Brain microvascular endothelial cell (primary cell): ENCODE measurements around the gene FITM1.

ENCODE experiments used
- DNase-seq: peaks from one replicate; pipeline ENCODE4 v3.0.0-alpha.2; 2020
- H3K27ac ChIP-seq: fragments of 250-450 bp; sonication (Bioruptor Pico); 2 replicates; pipeline ENCODE4 v1.5.1; 2020; ENCODE audit warnings: mild to moderate bottlenecking, moderate library complexity
- H3K27me3 ChIP-seq: fragments of 250-450 bp; sonication (Bioruptor Pico); replicated peaks from 2 replicates; pipeline ENCODE4 v1.5.1; 2020; ENCODE audit warnings: mild to moderate bottlenecking
- H3K36me3 ChIP-seq: fragments of 250-450 bp; sonication (Bioruptor Pico); replicated peaks from 2 replicates; pipeline ENCODE4 v1.5.1; 2020; ENCODE audit warnings: mild to moderate bottlenecking
- H3K4me3 ChIP-seq: 2 replicates; pipeline ENCODE4 v1.5.1; 2011; ENCODE audit warnings: low read depth, mild to moderate bottlenecking, control low read depth, low read length, moderate library complexity
- in situ Hi-C: cut with HindIII; loops from 2 replicates; pipeline ENCODE4 v1.10.0; 2017; ENCODE audit warnings: low sequenced_read_pairs, low pct_ligation_motif_present
- TF ChIP-seq, protein P1 (sequence below): IDR thresholded peaks from 2 replicates; pipeline ENCODE4 v1.5.1; 2011; ENCODE audit warnings: low read depth, mild to moderate bottlenecking, moderate library complexity, low read length, control low read depth, inconsistent platforms; ENCODE audit errors: missing control alignments

Gene FITM1

DNA sequence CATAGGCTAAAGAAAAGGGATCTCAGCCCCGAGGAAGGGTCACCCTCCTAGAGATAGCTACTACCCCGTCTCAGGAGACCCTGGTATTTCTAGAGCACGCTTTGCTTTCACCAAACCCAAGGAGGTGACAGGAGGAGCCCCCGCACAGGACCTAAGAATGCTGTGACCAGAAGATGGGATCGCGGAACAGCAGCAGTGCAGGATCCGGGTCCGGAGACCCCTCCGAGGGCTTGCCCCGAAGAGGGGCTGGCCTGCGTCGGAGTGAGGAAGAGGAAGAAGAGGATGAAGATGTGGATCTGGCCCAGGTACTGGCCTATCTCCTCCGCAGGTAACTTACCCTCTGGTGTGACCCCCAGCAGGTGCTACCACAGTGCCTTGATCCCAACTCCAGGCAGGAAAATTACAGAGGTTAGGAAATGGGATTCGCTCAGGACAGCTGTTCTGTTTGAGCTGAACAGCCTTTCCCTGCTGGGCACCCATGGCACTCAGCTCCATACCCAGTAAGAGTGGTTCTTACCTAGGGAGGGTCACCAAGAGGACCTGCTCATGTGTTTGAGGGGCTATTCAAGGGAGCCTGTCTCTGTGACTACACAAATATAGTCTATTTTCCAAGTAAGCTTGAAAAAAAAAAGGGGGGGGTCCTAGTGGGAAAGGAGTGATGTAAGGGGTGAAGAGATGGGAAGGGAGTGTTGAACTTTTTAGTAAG lies 14.9 kb upstream of the FITM1 start:
- peak overlapping the region; percentile 95 for H3K27ac ChIP-seq
- TF ChIP-seq, protein P1, sequence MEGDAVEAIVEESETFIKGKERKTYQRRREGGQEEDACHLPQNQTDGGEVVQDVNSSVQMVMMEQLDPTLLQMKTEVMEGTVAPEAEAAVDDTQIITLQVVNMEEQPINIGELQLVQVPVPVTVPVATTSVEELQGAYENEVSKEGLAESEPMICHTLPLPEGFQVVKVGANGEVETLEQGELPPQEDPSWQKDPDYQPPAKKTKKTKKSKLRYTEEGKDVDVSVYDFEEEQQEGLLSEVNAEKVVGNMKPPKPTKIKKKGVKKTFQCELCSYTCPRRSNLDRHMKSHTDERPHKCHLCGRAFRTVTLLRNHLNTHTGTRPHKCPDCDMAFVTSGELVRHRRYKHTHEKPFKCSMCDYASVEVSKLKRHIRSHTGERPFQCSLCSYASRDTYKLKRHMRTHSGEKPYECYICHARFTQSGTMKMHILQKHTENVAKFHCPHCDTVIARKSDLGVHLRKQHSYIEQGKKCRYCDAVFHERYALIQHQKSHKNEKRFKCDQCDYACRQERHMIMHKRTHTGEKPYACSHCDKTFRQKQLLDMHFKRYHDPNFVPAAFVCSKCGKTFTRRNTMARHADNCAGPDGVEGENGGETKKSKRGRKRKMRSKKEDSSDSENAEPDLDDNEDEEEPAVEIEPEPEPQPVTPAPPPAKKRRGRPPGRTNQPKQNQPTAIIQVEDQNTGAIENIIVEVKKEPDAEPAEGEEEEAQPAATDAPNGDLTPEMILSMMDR: no peak
- H3K27me3 ChIP-seq: no peaks in the 10 kb centered on the region
- H3K36me3 ChIP-seq: peaks cover 6% of the 10 kb centered on the region
- DNase-seq: no peak
- H3K4me3 ChIP-seq: peak overlapping the region; percentile 63
- in situ Hi-C loops: no loop called here

DNA sequence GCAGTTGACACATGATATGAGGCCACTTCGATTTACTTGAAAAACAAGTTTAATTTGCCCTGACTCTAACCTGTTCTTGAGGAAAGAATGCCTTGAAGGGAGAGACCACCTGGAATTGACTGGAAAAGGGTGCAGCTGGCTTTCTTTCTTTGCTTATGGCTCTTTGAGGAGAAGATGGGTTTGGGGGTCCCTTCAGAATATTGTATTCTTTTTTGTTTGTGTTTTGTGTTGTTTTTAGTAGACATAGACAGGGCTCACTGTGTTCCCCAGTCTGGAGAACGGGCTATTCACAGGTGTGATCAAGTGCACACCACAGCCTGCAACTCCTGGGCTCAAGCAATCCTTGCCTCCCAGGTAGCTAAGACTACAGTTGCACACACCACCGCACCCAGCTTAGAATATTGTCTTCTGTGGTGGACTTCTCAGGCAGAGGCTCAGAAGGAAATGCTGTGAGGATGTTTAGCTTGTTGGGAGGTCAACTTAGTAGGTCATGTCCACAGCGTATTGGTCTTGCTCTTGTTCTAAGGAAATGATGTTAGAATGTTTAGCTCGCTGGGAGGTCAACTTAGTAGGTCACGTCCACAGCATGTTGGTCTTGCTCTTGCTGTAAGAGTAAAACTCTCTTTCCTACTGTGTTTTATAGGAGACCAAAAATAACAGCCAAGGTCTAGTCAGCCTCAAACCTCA lies 14.2 kb upstream of the FITM1 start:
- DNase-seq: no peak
- Histone ChIP-seq H3K4me3 (no peak overlapping the region), H3K36me3 (peaks cover 6% of the 10 kb centered on the region), H3K27me3 (no peaks in the 10 kb centered on the region), H3K27ac (no peak overlapping the region)
- in situ Hi-C loops: no loop called here
- TF ChIP-seq, protein P1: no peak

DNA sequence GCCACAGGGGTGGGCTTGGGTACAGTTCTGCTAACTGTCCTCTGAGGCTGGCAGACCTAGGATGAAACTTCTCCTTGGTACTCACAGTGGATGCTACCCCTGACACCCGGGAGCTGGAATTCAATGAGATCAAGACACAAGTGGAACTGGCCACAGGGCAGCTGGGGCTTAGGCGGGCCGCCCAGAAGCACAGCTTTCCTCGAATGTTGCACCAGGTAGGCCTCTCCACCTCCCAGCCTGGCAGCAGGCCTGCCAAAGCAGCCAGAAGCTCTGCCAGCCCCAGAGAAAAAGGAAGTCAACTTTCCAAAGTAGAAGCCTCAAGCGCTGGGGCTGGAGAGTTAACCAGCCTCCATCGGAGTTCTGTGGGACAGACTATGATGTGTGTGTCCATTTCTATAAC lies 13.3 kb upstream of the FITM1 start:
- no peak for DNase-seq
- Histone ChIP-seq H3K36me3 (peaks cover 8% of the 10 kb centered on the region), H3K4me3 (no peak overlapping the region), H3K27me3 (no peaks in the 10 kb centered on the region), H3K27ac (no peak overlapping the region)
- TF ChIP-seq, protein P1: no peak
- in situ Hi-C loops: no loop called here

DNA sequence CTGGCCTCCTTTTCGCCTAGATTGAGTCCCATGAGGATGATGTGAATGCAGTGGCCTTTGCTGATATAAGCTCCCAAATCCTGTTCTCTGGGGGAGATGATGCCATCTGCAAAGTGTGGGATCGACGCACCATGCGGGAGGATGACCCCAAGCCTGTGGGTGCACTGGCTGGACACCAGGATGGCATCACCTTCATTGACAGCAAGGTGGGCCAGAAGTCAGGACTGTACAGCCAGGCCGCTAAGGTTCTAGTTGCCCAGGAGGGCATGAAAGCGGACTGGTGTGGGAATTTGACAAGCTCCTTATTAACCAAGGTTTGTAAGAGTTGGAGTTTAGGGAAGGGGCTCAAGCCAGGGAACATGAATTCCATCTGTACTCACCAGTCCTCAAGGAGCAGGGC lies 10.8 kb upstream of the FITM1 start:
- TF ChIP-seq, protein P1: no peak
- Histone ChIP-seq H3K27ac (no peak overlapping the region), H3K27me3 (no peaks in the 10 kb centered on the region), H3K4me3 (no peak overlapping the region), H3K36me3 (peaks cover 14% of the 10 kb centered on the region)
- in situ Hi-C loops: no loop called here
- DNase-seq: no peak

DNA sequence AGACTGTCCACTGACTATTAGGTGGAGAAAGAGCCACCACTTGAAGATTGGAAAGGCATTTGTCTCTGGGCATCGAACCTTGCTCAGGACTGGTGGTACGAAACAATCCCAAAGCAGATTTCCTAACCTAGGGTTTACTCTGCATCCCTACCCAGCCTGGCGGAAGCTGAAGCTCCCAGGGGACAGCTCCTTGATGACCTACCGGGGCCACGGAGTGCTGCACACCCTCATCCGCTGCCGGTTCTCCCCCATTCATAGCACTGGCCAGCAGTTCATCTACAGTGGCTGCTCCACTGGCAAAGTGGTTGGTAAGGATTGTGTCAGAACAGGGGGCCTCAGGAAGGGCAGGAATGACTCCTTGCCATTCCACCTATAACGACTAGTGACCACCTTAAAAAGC lies 9.2 kb upstream of the FITM1 start:
- Histone ChIP-seq H3K27ac (no peak overlapping the region), H3K4me3 (no peak overlapping the region), H3K36me3 (peaks cover 14% of the 10 kb centered on the region), H3K27me3 (no peaks in the 10 kb centered on the region)
- TF ChIP-seq, protein P1: no peak
- DNase-seq: no peak
- in situ Hi-C loops: no loop called here
